GM19372 (cell line): ENCODE data around the gene RICTOR.
"Not testable (repeated sequence)": the region's sequence is repeated elsewhere in the genome, so short reads cannot be mapped to it uniquely, and the experiment has no call there.

Experiments
- ATAC-seq: cut with Tn5 transposase; IDR thresholded peaks from one replicate; pipeline ENCODE4 v1.9.1; 2021; ENCODE audit warnings: mild to moderate bottlenecking, low read depth, moderate library complexity; ENCODE audit not compliant: unreplicated experiment

The RICTOR gene

GRCh38 chr5:39058178-39058921 lies 15.8 kb downstream of the RICTOR start:
- ATAC-seq, result peak; percentile 87

GRCh38 chr5:39057734-39058133 lies 16.5 kb downstream of the RICTOR start:
- ATAC-seq, result peak; percentile 50

- ATAC-seq, result no peak
Observed at GRCh38 chr5:39055768-39056398, 18.3 kb downstream of the RICTOR start.

GRCh38 chr5:39055027-39055767 lies 19.0 kb downstream of the RICTOR start:
- no peak for ATAC-seq

GRCh38 chr5:39053189-39053588 lies 21.0 kb downstream of the RICTOR start:
- ATAC-seq, result no peak

- ATAC-seq, result no peak
Observed at GRCh38 chr5:39052141-39052540, 22.1 kb downstream of the RICTOR start.

- no peak for ATAC-seq
Observed at GRCh38 chr5:39049315-39049714, 24.9 kb downstream of the RICTOR start.

- ATAC-seq, result no peak
Observed at GRCh38 chr5:39040875-39041274, 33.3 kb downstream of the RICTOR start.

GRCh38 chr5:39034493-39034892 lies 39.7 kb downstream of the RICTOR start:
- ATAC-seq, result not testable (repeated sequence)

GRCh38 chr5:39031041-39031440 lies 43.2 kb downstream of the RICTOR start:
- ATAC-seq, result no peak

GRCh38 chr5:39025456-39025855 lies 48.7 kb downstream of the RICTOR start:
- no peak for ATAC-seq

GRCh38 chr5:39024884-39025283 lies 49.3 kb downstream of the RICTOR start:
- no peak for ATAC-seq

GRCh38 chr5:39024005-39024404 lies 50.2 kb downstream of the RICTOR start:
- no peak for ATAC-seq

- ATAC-seq, result no peak
Observed at GRCh38 chr5:39023121-39023520, 51.1 kb downstream of the RICTOR start.

- ATAC-seq, result no peak
Observed at GRCh38 chr5:39022151-39022550, 52.0 kb downstream of the RICTOR start.

- ATAC-seq, result no peak
Observed at GRCh38 chr5:39021413-39021812, 52.8 kb downstream of the RICTOR start.

GRCh38 chr5:39020458-39020857 lies 53.7 kb downstream of the RICTOR start:
- ATAC-seq, result no peak

GRCh38 chr5:39019254-39019653 lies 54.9 kb downstream of the RICTOR start:
- no peak for ATAC-seq

- no peak for ATAC-seq
Observed at GRCh38 chr5:39017504-39017903, 56.7 kb downstream of the RICTOR start.

GRCh38 chr5:39016587-39017275 lies 57.5 kb downstream of the RICTOR start:
- no peak for ATAC-seq
